ENCODE results near the gene TECPR2.

TECPR2 gene

GRCh38 chr14:102445066-102445465, 82.3 kb downstream of the TECPR2 start:
- Histone ChIP-seq H3K79me2 (ENCODE audit: control insufficient read depth, low read length) (no peaks in the 10 kb centered on the region), H3F3A (ENCODE audit: control insufficient read depth, insufficient read depth) (no peaks in the 10 kb centered on the region), H4K20me1 (ENCODE audit: control insufficient read depth, insufficient read depth, low read depth, low read length) (no peaks in the 10 kb centered on the region), H3K4me3 (ENCODE audit: low read length) (no peak overlapping the region), H3K27ac (ENCODE audit: low read depth, low read length) (no peak overlapping the region), H3K4me2 (ENCODE audit: low read length) (no peak overlapping the region), H3K4me1 (ENCODE audit: control insufficient read depth, low read length) (no peaks in the 10 kb centered on the region), H3K9me2 (replicated peaks; ENCODE audit: control insufficient read depth, low read length) (no peaks in the 10 kb centered on the region), H3K9me3 (ENCODE audit: control insufficient read depth, insufficient read depth, low read length) (no peaks in the 10 kb centered on the region), H3K27me3 (ENCODE audit: control insufficient read depth, low read length) (no peaks in the 10 kb centered on the region), H3K36me3 (ENCODE audit: control insufficient read depth, low read length) (peaks cover 25% of the 10 kb centered on the region)
- TF ChIP-seq EZH2phosphoT487 (IDR thresholded peaks at IDR 0.05; ENCODE audit: borderline replicate concordance, low read length) (no peak), CTCF (IDR thresholded peaks at IDR 0.05; ENCODE audit: low read depth, low read length, poor library complexity, severe bottlenecking) (no peak)

GRCh38 chr14:102445641-102446040, 82.9 kb downstream of the TECPR2 start:
- Histone ChIP-seq H3K36me3 (ENCODE audit: control insufficient read depth, low read length) (peaks cover 24% of the 10 kb centered on the region), H3K27ac (ENCODE audit: low read depth, low read length) (no peak overlapping the region), H3K9me2 (replicated peaks; ENCODE audit: control insufficient read depth, low read length) (no peaks in the 10 kb centered on the region), H3K27me3 (ENCODE audit: control insufficient read depth, low read length) (no peaks in the 10 kb centered on the region), H3K4me2 (ENCODE audit: low read length) (no peak overlapping the region), H3K4me3 (ENCODE audit: low read length) (no peak overlapping the region), H3F3A (ENCODE audit: control insufficient read depth, insufficient read depth) (no peaks in the 10 kb centered on the region), H3K4me1 (ENCODE audit: control insufficient read depth, low read length) (no peaks in the 10 kb centered on the region), H4K20me1 (ENCODE audit: control insufficient read depth, insufficient read depth, low read depth, low read length) (no peaks in the 10 kb centered on the region), H3K79me2 (ENCODE audit: control insufficient read depth, low read length) (no peaks in the 10 kb centered on the region), H3K9me3 (ENCODE audit: control insufficient read depth, insufficient read depth, low read length) (no peaks in the 10 kb centered on the region)
- TF ChIP-seq CTCF (IDR thresholded peaks at IDR 0.05; ENCODE audit: low read depth, low read length, poor library complexity, severe bottlenecking) (no peak), EZH2phosphoT487 (IDR thresholded peaks at IDR 0.05; ENCODE audit: borderline replicate concordance, low read length) (no peak)

DNA sequence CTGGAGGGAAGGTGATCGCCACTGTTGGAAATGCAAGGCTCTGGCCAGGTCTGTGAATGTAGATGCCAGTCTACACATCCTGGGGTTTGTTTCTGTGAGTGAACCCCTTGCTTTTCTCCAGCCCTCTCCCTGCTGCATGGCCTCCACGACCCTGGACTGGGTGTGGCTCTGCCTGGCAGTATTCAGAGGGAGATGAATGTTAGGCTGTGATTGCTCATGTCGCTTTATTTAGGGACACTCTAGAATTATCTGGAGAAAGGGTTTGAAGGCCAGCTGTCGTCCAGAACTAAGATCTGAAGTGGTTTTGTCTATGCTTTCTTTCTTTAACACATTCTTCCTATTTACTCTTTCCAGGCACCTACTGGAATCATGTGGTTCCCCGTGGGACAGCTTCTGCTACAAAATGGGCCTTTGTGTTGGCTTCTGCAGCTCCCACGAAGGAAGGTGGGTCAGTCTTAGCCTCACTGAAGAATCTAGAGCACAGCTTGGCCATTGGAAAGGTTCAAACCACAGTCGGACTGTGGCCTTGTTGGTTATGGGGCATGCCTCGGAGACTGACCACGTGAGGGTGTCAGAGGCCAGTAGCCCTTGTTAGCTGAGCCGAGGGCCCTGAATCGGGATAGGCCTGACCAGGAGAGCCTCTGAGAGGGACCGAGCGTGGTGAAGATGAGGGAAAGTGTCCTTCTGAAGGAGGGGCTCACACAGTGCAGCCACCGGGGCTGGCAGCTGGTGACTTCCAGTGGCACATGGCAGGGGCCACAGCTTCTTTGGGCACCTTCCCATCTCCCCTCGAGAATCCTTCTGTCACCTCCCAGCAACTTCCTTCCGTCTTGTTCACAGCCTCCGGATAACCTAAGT, 87.7 kb downstream of the TECPR2 start:
- H3K79me2 ChIP-seq (ENCODE audit: control insufficient read depth, low read length) = no peaks in the 10 kb centered on the region
- H3K4me1 ChIP-seq (ENCODE audit: control insufficient read depth, low read length) = no peaks in the 10 kb centered on the region
- H3K9me3 ChIP-seq (ENCODE audit: control insufficient read depth, insufficient read depth, low read length) = no peaks in the 10 kb centered on the region
- H3K36me3 ChIP-seq (ENCODE audit: control insufficient read depth, low read length) = peaks cover 12% of the 10 kb centered on the region
- TF ChIP-seq CTCF (IDR thresholded peaks at IDR 0.05; ENCODE audit: low read depth, low read length, poor library complexity, severe bottlenecking) (no peak), EZH2phosphoT487 (IDR thresholded peaks at IDR 0.05; ENCODE audit: borderline replicate concordance, low read length) (no peak)
- H4K20me1 ChIP-seq (ENCODE audit: control insufficient read depth, insufficient read depth, low read depth, low read length) = no peaks in the 10 kb centered on the region
- H3K9me2 ChIP-seq (replicated peaks; ENCODE audit: control insufficient read depth, low read length) = no peaks in the 10 kb centered on the region
- H3K4me3 ChIP-seq (ENCODE audit: low read length) = no peak overlapping the region
- H3F3A ChIP-seq (ENCODE audit: control insufficient read depth, insufficient read depth) = no peaks in the 10 kb centered on the region
- H3K4me2 ChIP-seq (ENCODE audit: low read length) = no peak overlapping the region
- no peaks in the 10 kb centered on the region for H3K27me3 ChIP-seq (ENCODE audit: control insufficient read depth, low read length)
- no peak overlapping the region for H3K27ac ChIP-seq (ENCODE audit: low read depth, low read length)

All from DOHH2 (cell line).